Activated B cell treated with CpG ODN at 0.5 μM for 24 hours (primary cell): Measurements from ENCODE around the gene ADAT1. TPM values are rescaled to one million over a fixed set of nuclear protein-coding genes. Genes with fewer than 3 reads are reported as not detected.
"Not testable (repeated sequence)": the region's sequence is repeated elsewhere in the genome, so short reads cannot be mapped to it uniquely, and the experiment has no call there.

ENCODE experiments used
- ATAC-seq: fragments of 200-7000 bp; cut with Tn5 transposase; one replicate; pipeline ENCODE4 v1.10.0; 2021; ENCODE audit warnings: low read depth, mild to moderate bottlenecking, moderate library complexity
- CTCF ChIA-PET: fragments of 350-600 bp; sonication (Branson Sonifier 250); formaldehyde crosslinking; loops from one replicate; lab custom pipeline; 2021; ENCODE audit warnings: antibody characterized with exemption; lab: Charles Lee
- POLR2A ChIA-PET: fragments of 350-600 bp; sonication (Branson Sonifier 250); formaldehyde crosslinking; loops from one replicate; lab custom pipeline; 2021; ENCODE audit warnings: antibody characterized with exemption; lab: Charles Lee
- DNase-seq: peaks from one replicate; pipeline ENCODE4 v3.0.0; 2022
- H3K27ac Mint-ChIP-seq: one replicate; pipeline ENCODE4 v1.8.0; 2020; ENCODE audit warnings: mixed read lengths
- H3K27me3 Mint-ChIP-seq: one replicate; pipeline ENCODE4 v1.8.0; 2021; ENCODE audit warnings: mixed read lengths
- H3K36me3 Mint-ChIP-seq: one replicate; pipeline ENCODE4 v1.8.0; 2021; ENCODE audit warnings: low read depth, mixed read lengths
- H3K4me1 Mint-ChIP-seq: one replicate; pipeline ENCODE4 v1.8.0; 2021; ENCODE audit warnings: mixed read lengths
- H3K4me3 Mint-ChIP-seq: one replicate; pipeline ENCODE4 v1.8.0; 2020; ENCODE audit warnings: mild to moderate bottlenecking, mixed read lengths
- H3K9me3 Mint-ChIP-seq: one replicate; pipeline ENCODE4 v1.8.0; 2020; ENCODE audit warnings: mixed read lengths
- CTCF ChIP-seq: fragments of 200-600 bp; IDR thresholded peaks from one replicate; pipeline ENCODE4 v1.8.0; 2022; ENCODE audit warnings: antibody characterized with exemption, mild to moderate bottlenecking
- intact Hi-C: fragments of 100-400 bp; cut with micrococcal nuclease; formaldehyde crosslinking; loops from one replicate; pipeline ENCODE4 v1.15.1; 2024
- total RNA-seq: library from RNA; stranded (reverse); gene quantifications from 2 replicates; pipeline ENCODE4 v1.2.3, GENCODE V29; 2022

ADAT1 gene
- total RNA-seq, 1 donor from 2014 or later, result 57.2 TPM

- no peak overlapping the region for H3K4me3 Mint-ChIP-seq
- peaks cover 12% of the 10 kb centered on the region for H3K9me3 Mint-ChIP-seq
- ChIA-PET POLR2A (interaction anchor here (1.5 kb wide), 1 partner anchor 20 kb away, joined by 3 read pairs; no protein-coding TSS in a partner anchor), CTCF (no interaction called here)
- DNase-seq, result no peak
- no peak overlapping the region for H3K27ac Mint-ChIP-seq
- no peaks in the 10 kb centered on the region for H3K4me1 Mint-ChIP-seq
- no peaks in the 10 kb centered on the region for H3K27me3 Mint-ChIP-seq
- intact Hi-C loops, result no loop called here
- peaks cover 65% of the 10 kb centered on the region for H3K36me3 Mint-ChIP-seq
- ATAC-seq, result no peak
- no peak for TF ChIP-seq CTCF
These were observed 23.4 kb downstream of the ADAT1 start for GRCh38 chr16:75599452-75600277.

- no peak overlapping the region for H3K27ac Mint-ChIP-seq
- H3K4me3 Mint-ChIP-seq, result no peak overlapping the region
These were observed 29.0 kb downstream of the ADAT1 start for GRCh38 chr16:75593825-75594820.

GRCh38 chr16:75593308-75593707 lies 29.8 kb downstream of the ADAT1 start:
- POLR2A ChIA-PET, result interaction anchor here (0.5 kb wide), 1 partner anchor 36 kb away, joined by 9 read pairs; no protein-coding TSS in a partner anchor
- H3K27me3 Mint-ChIP-seq, result no peaks in the 10 kb centered on the region

More at GRCh38 chr16:75593825-75594820, 29.0 kb downstream of the ADAT1 start:
- ATAC-seq (no peak), DNase-seq (no peak)
- no peaks in the 10 kb centered on the region for H3K4me1 Mint-ChIP-seq
- ChIA-PET CTCF (no interaction called here), POLR2A (interaction anchor here (0.5 kb wide), 1 partner anchor 37 kb away, joined by 9 read pairs; no protein-coding TSS in a partner anchor)
- no peak for TF ChIP-seq CTCF
- H3K36me3 Mint-ChIP-seq, result peaks cover 35% of the 10 kb centered on the region
- intact Hi-C loops, result no loop called here
- H3K27me3 Mint-ChIP-seq, result no peaks in the 10 kb centered on the region
- peaks cover 5% of the 10 kb centered on the region for H3K9me3 Mint-ChIP-seq

GRCh38 chr16:75591927-75592326 lies 31.2 kb downstream of the ADAT1 start:
- ATAC-seq, H3K27me3 Mint-ChIP-seq: not testable (repeated sequence)
- CTCF ChIA-PET, result interaction anchor here (1.1 kb wide), 1 partner anchor 71 kb away, joined by 3 read pairs; no protein-coding TSS in a partner anchor

More at GRCh38 chr16:75593308-75593707, 29.8 kb downstream of the ADAT1 start:
- CTCF ChIA-PET, result no interaction called here
- Mint-ChIP-seq H3K27ac (no peak overlapping the region), H3K36me3 (peaks cover 38% of the 10 kb centered on the region), H3K9me3 (peaks cover 5% of the 10 kb centered on the region), H3K4me1 (no peaks in the 10 kb centered on the region), H3K4me3 (no peak overlapping the region)
- TF ChIP-seq CTCF, result no peak
- intact Hi-C loops, result no loop called here
- DNase-seq, result no peak
- no peak for ATAC-seq

More at GRCh38 chr16:75591927-75592326, 31.2 kb downstream of the ADAT1 start:
- H3K27ac Mint-ChIP-seq, H3K9me3 Mint-ChIP-seq, DNase-seq, H3K4me1 Mint-ChIP-seq, intact Hi-C loops, H3K4me3 Mint-ChIP-seq, POLR2A ChIA-PET: not testable (repeated sequence)
- peaks cover 25% of the 10 kb centered on the region for H3K36me3 Mint-ChIP-seq
